HK-2 (cell line): ENCODE results near the gene MSTN.
"Not testable (repeated sequence)": the region's sequence is repeated elsewhere in the genome, so short reads cannot be mapped to it uniquely, and the experiment has no call there.

Source experiments
- DNase-seq: peaks from one replicate; pipeline ENCODE4 v3.0.0-alpha.2; 2018; ENCODE audit not compliant: unreplicated experiment

Gene MSTN

GRCh38 chr2:190063624-190064023, 1.1 kb upstream of the MSTN start:
- DNase-seq = no peak

GRCh38 chr2:190062053-190062452, 476 bp downstream of the MSTN start:
- no peak for DNase-seq

- DNase-seq = no peak
Observed at GRCh38 chr2:190060626-190061025, 1.9 kb downstream of the MSTN start.

GRCh38 chr2:190060019-190060418, 2.5 kb downstream of the MSTN start:
- DNase-seq = no peak

- no peak for DNase-seq
Observed at GRCh38 chr2:190053426-190053825, 9.1 kb downstream of the MSTN start.

- no peak for DNase-seq
Observed at GRCh38 chr2:190052307-190052706, 10.2 kb downstream of the MSTN start.

GRCh38 chr2:190051223-190051622, 11.3 kb downstream of the MSTN start:
- no peak for DNase-seq

GRCh38 chr2:190050001-190050400, 12.5 kb downstream of the MSTN start:
- no peak for DNase-seq

- DNase-seq = no peak
Observed at GRCh38 chr2:190044866-190045265, 17.7 kb downstream of the MSTN start.

GRCh38 chr2:190043441-190043840, 19.1 kb downstream of the MSTN start:
- no peak for DNase-seq

GRCh38 chr2:190036071-190036470, 26.5 kb downstream of the MSTN start:
- DNase-seq = no peak

GRCh38 chr2:190034417-190034816, 28.1 kb downstream of the MSTN start:
- DNase-seq = not testable (repeated sequence)

GRCh38 chr2:190031969-190032618, 30.4 kb downstream of the MSTN start:
- no peak for DNase-seq

- DNase-seq = no peak
Observed at GRCh38 chr2:190023860-190024259, 38.7 kb downstream of the MSTN start.

- no peak for DNase-seq
Observed at GRCh38 chr2:190020720-190021119, 41.8 kb downstream of the MSTN start.

GRCh38 chr2:190017837-190018236, 44.7 kb downstream of the MSTN start:
- no peak for DNase-seq

- DNase-seq = not testable (repeated sequence)
Observed at GRCh38 chr2:190015969-190016368, 46.6 kb downstream of the MSTN start.
